ENCODE measurements around the gene CCR7. TPM values are rescaled to one million over a fixed set of nuclear protein-coding genes. Genes with fewer than 3 reads are reported as not detected.

Gene CCR7
- polyA plus RNA-seq, 1 of the 3 experiments (the other 2 are of a cell fraction) = not detected

GRCh38 chr17:40541060-40541872 lies 24.0 kb downstream of the CCR7 start:
- Histone ChIP-seq H3K9me2 (no peaks in the 10 kb centered on the region), H3K4me2 (no peak overlapping the region), H4K20me1 (ENCODE audit: insufficient read depth) (no peaks in the 10 kb centered on the region), H3K4me3 (ENCODE audit: low read depth in 2 of 2, low read length in 1 of 2) (no peak overlapping the region), H3K79me2 (ENCODE audit: insufficient read depth) (no peaks in the 10 kb centered on the region), H3K27me3 (ENCODE audit: insufficient read depth) (no peaks in the 10 kb centered on the region), H3K36me3 (replicated peaks in 1 of 2; ENCODE audit: control insufficient read depth in 1 of 2, insufficient read depth in 2 of 2, low read length in 1 of 2) (no peaks in the 10 kb centered on the region), H3K27ac (ENCODE audit: low read depth in 2 of 2, low read length in 1 of 2) (peak overlapping the region in 1 of 2 experiments; percentile 96; a peak in 2 of 4 replicates), H3K9ac (no peak overlapping the region), H2AFZ (ENCODE audit: low read depth) (no peak overlapping the region), H3F3A (replicated peaks; ENCODE audit: insufficient read depth) (peaks cover 4% of the 10 kb centered on the region), H3K9me3 (no peaks in the 10 kb centered on the region), H3K4me1 (ENCODE audit: control insufficient read depth in 1 of 2, insufficient read depth in 2 of 2, low read depth in 1 of 2, low read length in 1 of 2) (peaks cover 13 to 80% of the 10 kb centered on the region in 2 experiments; a peak in 3 of 4 replicates)
- TF ChIP-seq FOXJ3 (CRISPR knock-in tag; IDR thresholded peaks at IDR 0.05) (no peak), FOXM1 (IDR thresholded peaks at IDR 0.05; ENCODE audit: low read depth) (no peak), NFIC (IDR thresholded peaks at IDR 0.05; ENCODE audit: borderline replicate concordance) (no peak), IRF3 (IDR thresholded peaks at IDR 0.05; ENCODE audit: low read depth, low read length) (no peak), TCF12 (IDR thresholded peaks at IDR 0.05) (no peak), GATA2 (CRISPR knock-in tag; IDR thresholded peaks at IDR 0.05) (no peak), YY1 (IDR thresholded peaks at IDR 0.05; ENCODE audit: low read depth) (no peak), EP300 (IDR thresholded peaks at IDR 0.05; ENCODE audit: borderline replicate concordance in 1 of 2, low read depth in 1 of 2, low read length in 1 of 2) (no peak)
- POLR2A ChIA-PET = interaction anchor here (1.4 to 2.9 kb wide), 3 partner anchors 8 to 18 kb away, joined by 4 to 12 read pairs (median 11); no protein-coding TSS in a partner anchor
- 94% methylated on average over 11 of the region's 20 CpGs for WGBS (ENCODE audit: low lambda C conversion rate)
- DNase-seq = no peak
- CTCF ChIA-PET = interaction anchor here (0.9 to 16.8 kb wide), 8 partner anchors 8 to 182 kb away, joined by 3 to 381 read pairs (median 22); partner anchors contain the start of genes CCR7, GJD3 and IGFBP4

GRCh38 chr17:40540448-40540847 lies 24.8 kb downstream of the CCR7 start:
- TF ChIP-seq PBX3 (IDR thresholded peaks at IDR 0.05) = no peak
- no peak for TF ChIP-seq JUND (IDR thresholded peaks at IDR 0.05)
- TF ChIP-seq CTCF (IDR thresholded peaks at IDR 0.05) = no peak
- no peak for TF ChIP-seq GATA2 (CRISPR knock-in tag; IDR thresholded peaks at IDR 0.05)
- TF ChIP-seq EZH2phosphoT487 (IDR thresholded peaks at IDR 0.05; ENCODE audit: borderline replicate concordance, low read depth) = no peak
- no peak for TF ChIP-seq YY1 (IDR thresholded peaks at IDR 0.05; ENCODE audit: low read depth)
- no peak for TF ChIP-seq MAX (IDR thresholded peaks at IDR 0.05; ENCODE audit: low read depth)
- no peak for TF ChIP-seq ELF1 (IDR thresholded peaks at IDR 0.05)
- TF ChIP-seq RFX5 (IDR thresholded peaks at IDR 0.05; ENCODE audit: low read length) = no peak
- TF ChIP-seq REST (IDR thresholded peaks at IDR 0.05; ENCODE audit: low read depth, low read length) = no peak
- ChIA-PET CTCF (interaction anchor here (1.0 to 16.8 kb wide), 8 partner anchors 8 to 181 kb away, joined by 3 to 381 read pairs (median 7); partner anchors contain the start of genes CCR7, GJD3, IGFBP4 and TOP2A), POLR2A (interaction anchor here (0.8 to 1.2 kb wide), 2 partner anchors 9 to 96 kb away, joined by 3 to 4 read pairs; no protein-coding TSS in a partner anchor)
- Histone ChIP-seq H3K4me2 (no peak overlapping the region), H3K4me1 (ENCODE audit: control insufficient read depth in 1 of 2, insufficient read depth in 2 of 2, low read depth in 1 of 2, low read length in 1 of 2) (peaks cover 13 to 76% of the 10 kb centered on the region in 2 experiments; a peak in 3 of 4 replicates), H2AFZ (ENCODE audit: low read depth) (no peak overlapping the region), H3F3A (replicated peaks; ENCODE audit: insufficient read depth) (peaks cover 4% of the 10 kb centered on the region), H3K9ac (no peak overlapping the region), H3K36me3 (replicated peaks in 1 of 2; ENCODE audit: control insufficient read depth in 1 of 2, insufficient read depth in 2 of 2, low read length in 1 of 2) (no peaks in the 10 kb centered on the region), H3K27me3 (ENCODE audit: insufficient read depth) (no peaks in the 10 kb centered on the region), H3K4me3 (ENCODE audit: low read depth in 2 of 2, low read length in 1 of 2) (no peak overlapping the region), H3K9me3 (no peaks in the 10 kb centered on the region), H3K27ac (ENCODE audit: low read depth in 2 of 2, low read length in 1 of 2) (peak overlapping the region in 1 of 2 experiments; percentile 96; a peak in 1 of 4 replicates), H4K20me1 (ENCODE audit: insufficient read depth) (no peaks in the 10 kb centered on the region), H3K9me2 (no peaks in the 10 kb centered on the region), H3K79me2 (ENCODE audit: insufficient read depth) (no peaks in the 10 kb centered on the region)
- 94% methylated on average over 8 of the region's 8 CpGs for WGBS (ENCODE audit: low lambda C conversion rate)
- no peak for DNase-seq

Data from SK-N-SH (cell line).